Keratinocyte (primary cell): ENCODE data around the gene SFRP5. TPM values are rescaled to one million over a fixed set of nuclear protein-coding genes. Genes with fewer than 3 reads are reported as not detected.

Source experiments
- DNase-seq: peaks from one replicate; pipeline ENCODE4 v3.0.0-alpha.2; 2011; ENCODE audit warnings: low read depth, missing footprints, low spot score
- FAIRE-seq: peaks from 2 replicates; lab custom pipeline; 2011; peaks lifted over from hg19 to GRCh38; lab: Jason Lieb, UNC
- H2AFZ ChIP-seq: 2 replicates; pipeline ENCODE4 v1.6.0; 2012; ENCODE audit warnings: low read length, control low read depth, inconsistent platforms; ENCODE audit not compliant: control insufficient read depth
- H3K27ac ChIP-seq: 2 replicates; pipeline ENCODE4 v1.5.1; 2011; ENCODE audit warnings: low read length; ENCODE audit not compliant: control insufficient read depth, insufficient read depth
- H3K27me3 ChIP-seq: 3 replicates; pipeline ENCODE4 v1.6.0; 2011; ENCODE audit warnings: low read length; ENCODE audit not compliant: control insufficient read depth, insufficient read depth; ENCODE audit errors: extremely low read depth
- H3K36me3 ChIP-seq, 2 experiments: 2 replicates in 1 of 2; 3 replicates in 1 of 2; pipeline ENCODE4 v1.5.1; 2011; ENCODE audit warnings: low read length in 2 of 2, mild to moderate bottlenecking in 1 of 2; ENCODE audit not compliant: control insufficient read depth in 2 of 2, insufficient read depth in 2 of 2; ENCODE audit errors: extremely low read depth in 1 of 2
- H3K4me1 ChIP-seq: 3 replicates; pipeline ENCODE4 v1.5.1; 2011; ENCODE audit warnings: low read length; ENCODE audit not compliant: control insufficient read depth, insufficient read depth; ENCODE audit errors: extremely low read depth
- H3K4me2 ChIP-seq: 3 replicates; pipeline ENCODE4 v1.6.0; 2011; ENCODE audit warnings: low read depth, low read length; ENCODE audit not compliant: control insufficient read depth, insufficient read depth; ENCODE audit errors: extremely low read depth
- H3K4me3 ChIP-seq, 3 experiments: fragments of 200-600 bp in 1 of 3; sonication (generic) in 1 of 3; 2 replicates in 2 of 3; 3 replicates in 1 of 3; pipeline ENCODE4 v1.5.1; 2011 to 2016; ENCODE audit warnings: low read length in 3 of 3, mild to moderate bottlenecking in 3 of 3, control low read depth in 2 of 3, inconsistent platforms in 1 of 3, low read depth in 1 of 3, mixed read lengths in 1 of 3, mixed run types in 1 of 3, moderate library complexity in 1 of 3; ENCODE audit not compliant: control insufficient read depth in 2 of 3, insufficient read depth in 2 of 3; ENCODE audit errors: extremely low read depth in 1 of 3
- H3K79me2 ChIP-seq: 2 replicates; pipeline ENCODE4 v1.6.0; 2012; ENCODE audit warnings: low read length; ENCODE audit not compliant: control insufficient read depth, insufficient read depth
- H3K9ac ChIP-seq: 3 replicates; pipeline ENCODE4 v1.6.0; 2011; ENCODE audit warnings: low read length; ENCODE audit not compliant: control insufficient read depth, insufficient read depth; ENCODE audit errors: extremely low read depth
- H3K9me1 ChIP-seq: 3 replicates; pipeline ENCODE4 v1.6.0; 2011; ENCODE audit warnings: low read length; ENCODE audit not compliant: control insufficient read depth, insufficient read depth; ENCODE audit errors: extremely low read depth
- H3K9me3 ChIP-seq: 2 replicates; pipeline ENCODE4 v1.5.1; 2012; ENCODE audit warnings: low read depth, low read length; ENCODE audit not compliant: control insufficient read depth
- H4K20me1 ChIP-seq: 3 replicates; pipeline ENCODE4 v1.6.0; 2011; ENCODE audit warnings: low read length; ENCODE audit not compliant: control insufficient read depth, insufficient read depth; ENCODE audit errors: extremely low read depth
- CTCF ChIP-seq, 3 experiments: IDR thresholded peaks in 1 of 3; conservative IDR thresholded peaks in 1 of 3; optimal IDR thresholded peaks in 1 of 3; 2 replicates in 2 of 3; 3 replicates in 1 of 3; pipeline versions ENCODE3 to v1.5.1; 2011; ENCODE audit warnings: low read length in 3 of 3, mild to moderate bottlenecking in 3 of 3, moderate library complexity in 2 of 3, control low read depth in 1 of 3, inconsistent platforms in 1 of 3; ENCODE audit not compliant: insufficient read depth in 2 of 3; ENCODE audit errors: extremely low read depth in 1 of 3
- EZH2 ChIP-seq: IDR thresholded peaks from one replicate; pipeline ENCODE4 v1.6.1; 2012; ENCODE audit warnings: inconsistent platforms, mild to moderate bottlenecking, low read length, moderate library complexity
- dilution Hi-C: fragments of 300-500 bp; cut with MboI; formaldehyde crosslinking; loops from one replicate; pipeline ENCODE4 v1.7.0; 2020; ENCODE audit warnings: low sequenced_read_pairs; ENCODE audit not compliant: extremely low pct_ligation_motif_present
- polyA minus RNA-seq, 3 experiments: library from RNA; depleted of rRNA, polyadenylated mRNA; stranded (reverse); fragments of >200 nt; gene quantifications; 1 replicate in 1 of 3; 2 replicates in 1 of 3; 3 replicates in 1 of 3; pipeline ENCODE4 v1.2.3, GENCODE V29; 2011
- polyA plus RNA-seq, 5 experiments: library from polyadenylated mRNA; depleted of rRNA in 3 of 5; stranded (reverse) in 3 of 5; stranded (forward) in 1 of 5; unstranded in 1 of 5; fragments of >200 nt; gene quantifications; 1 replicate in 1 of 5; 2 replicates in 3 of 5; 3 replicates in 1 of 5; pipeline versions ENCODE4 v1.2.1 to v1.2.3, GENCODE V29; 2011 to 2012; ENCODE audit warnings: missing spikeins in 2 of 5, low read depth in 1 of 5, low replicate concordance in 1 of 5

SFRP5 gene
- not detected in 3 replicates for polyA plus RNA-seq
- polyA plus RNA-seq (2011; ENCODE audit: low read depth), result not detected
- polyA plus RNA-seq (2011; cell fraction: cytosol; rRNA removed), result not detected in 2 replicates
- polyA plus RNA-seq (2011; cell fraction: nucleus; rRNA removed), result not detected in 2 replicates
- polyA plus RNA-seq (2012; ENCODE audit: low replicate concordance), result 0.11 TPM in 1 of 2 replicates, not detected in the other
- polyA minus RNA-seq, result not detected in 3 replicates
- not detected for polyA minus RNA-seq (2011; cell fraction: cytosol; rRNA and poly(A)+ RNA removed)
- not detected in 2 replicates for polyA minus RNA-seq (2011; cell fraction: nucleus; rRNA and poly(A)+ RNA removed)

GRCh38 chr10:97771913-97772823, at the start of gene SFRP5:
SFRP5 (minus strand) TSS chr10:97771999; CDS start chr10:97771833, 166 bp downstream.
- no peaks in the 10 kb centered on the region for H3K9me1 ChIP-seq
- H2AFZ ChIP-seq, result peak within 1 kb of the TSS; percentile 16
- DNase-seq, result no peak
- H3K9ac ChIP-seq, result no peak within 1 kb of the TSS
- no peaks in the 10 kb centered on the region for H3K79me2 ChIP-seq
- peaks cover 0 to 2% of the 10 kb centered on the region in 2 experiments for H3K36me3 ChIP-seq
- no peak for FAIRE-seq
- dilution Hi-C loops, result loop anchor here (25.0 kb wide), 1 partner anchor 90 kb away; no protein-coding TSS in a partner anchor
- peaks cover 40% of the 10 kb centered on the region for H3K27me3 ChIP-seq
- H3K4me1 ChIP-seq, result peaks cover 3% of the 10 kb centered on the region
- H3K4me3 ChIP-seq, result peak within 1 kb of the TSS in 1 of 3 experiments; percentile 47
- no peak for TF ChIP-seq EZH2
- no peak for TF ChIP-seq CTCF (optimal IDR thresholded peaks at IDR 0.05 in 1 of 3, IDR thresholded peaks at IDR 0.05 in 1 of 3, conservative IDR thresholded peaks at IDR 0.05 in 1 of 3; ENCODE audit: extremely low read depth in 1 of 3, insufficient read depth in 2 of 3, low read length in 3 of 3)
- no peak within 1 kb of the TSS for H3K27ac ChIP-seq
- H4K20me1 ChIP-seq, result no peaks in the 10 kb centered on the region
- H3K4me2 ChIP-seq, result peak within 1 kb of the TSS; percentile 56
- no peaks in the 10 kb centered on the region for H3K9me3 ChIP-seq

- Histone ChIP-seq H2AFZ (no peak overlapping the region), H3K36me3 (no peaks in the 10 kb centered on the region), H3K27me3 (no peaks in the 10 kb centered on the region), H3K79me2 (no peaks in the 10 kb centered on the region), H3K9me1 (no peaks in the 10 kb centered on the region), H3K4me3 (no peak overlapping the region), H3K9me3 (no peaks in the 10 kb centered on the region), H3K9ac (no peak overlapping the region), H3K27ac (no peak overlapping the region), H3K4me1 (peaks cover 16% of the 10 kb centered on the region), H4K20me1 (no peaks in the 10 kb centered on the region), H3K4me2 (no peak overlapping the region)
- DNase-seq, result no peak
- TF ChIP-seq CTCF (optimal IDR thresholded peaks at IDR 0.05 in 1 of 3, IDR thresholded peaks at IDR 0.05 in 1 of 3, conservative IDR thresholded peaks at IDR 0.05 in 1 of 3; ENCODE audit: extremely low read depth in 1 of 3, insufficient read depth in 2 of 3, low read length in 3 of 3), result no peak
- no peak for TF ChIP-seq EZH2
- dilution Hi-C loops, result no loop called here
- no peak for FAIRE-seq
Observed at GRCh38 chr10:97820096-97820704, 48.4 kb upstream of the SFRP5 start.
